ENCODE results near the gene EEIG1. TPM values are rescaled to one million over a fixed set of nuclear protein-coding genes. Genes with fewer than 3 reads are reported as not detected.

The EEIG1 gene
- polyA plus RNA-seq, 1 donor (not counting 4 experiments of a cell fraction or from before 2014, with no cell fraction given): 3.7 TPM

- no peak overlapping the region for H3K9ac ChIP-seq (ENCODE audit: control insufficient read depth, extremely low read depth, insufficient read depth, low read length)
- no peaks in the 10 kb centered on the region for H3K27me3 ChIP-seq (ENCODE audit: control insufficient read depth, extremely low read depth, insufficient read depth, low read length)
- no peaks in the 10 kb centered on the region for H3K9me1 ChIP-seq (ENCODE audit: control insufficient read depth, extremely low read depth, insufficient read depth, low read length)
- H3K27ac ChIP-seq (ENCODE audit: control insufficient read depth, insufficient read depth, low read length): no peak overlapping the region
- no peak overlapping the region for H2AFZ ChIP-seq (ENCODE audit: control insufficient read depth, low read length)
- H3K79me2 ChIP-seq (ENCODE audit: control insufficient read depth, insufficient read depth, low read length): peaks cover 32% of the 10 kb centered on the region
- H3K9me3 ChIP-seq (ENCODE audit: control insufficient read depth, low read depth, low read length): no peaks in the 10 kb centered on the region
- DNase-seq (ENCODE audit: low read depth, low spot score) (no peak), FAIRE-seq (no peak)
- H3K4me3 ChIP-seq (ENCODE audit: control insufficient read depth in 2 of 3, extremely low read depth in 1 of 3, insufficient read depth in 2 of 3, low read depth in 1 of 3, low read length in 3 of 3): no peak overlapping the region
- H3K4me1 ChIP-seq (ENCODE audit: control insufficient read depth, extremely low read depth, insufficient read depth, low read length): peaks cover 45% of the 10 kb centered on the region
- peaks cover 0 to 4% of the 10 kb centered on the region in 2 experiments for H3K36me3 ChIP-seq (ENCODE audit: control insufficient read depth in 2 of 2, extremely low read depth in 1 of 2, insufficient read depth in 2 of 2, low read length in 2 of 2)
- H4K20me1 ChIP-seq (ENCODE audit: control insufficient read depth, extremely low read depth, insufficient read depth, low read length): no peaks in the 10 kb centered on the region
- H3K4me2 ChIP-seq (ENCODE audit: control insufficient read depth, extremely low read depth, insufficient read depth, low read depth, low read length): no peak overlapping the region
- dilution Hi-C loops (cut with MboI; ENCODE audit: extremely low pct_ligation_motif_present, low sequenced_read_pairs): no loop called here
- TF ChIP-seq CTCF (optimal IDR thresholded peaks at IDR 0.05 in 1 of 3, IDR thresholded peaks at IDR 0.05 in 1 of 3, conservative IDR thresholded peaks at IDR 0.05 in 1 of 3; ENCODE audit: extremely low read depth in 1 of 3, insufficient read depth in 2 of 3, low read length in 3 of 3): no peak
Measured at GRCh38 chr9:127971357-127972235, 9.2 kb downstream of the EEIG1 start.

- H4K20me1 ChIP-seq (ENCODE audit: control insufficient read depth, extremely low read depth, insufficient read depth, low read length): no peaks in the 10 kb centered on the region
- H3K36me3 ChIP-seq (ENCODE audit: control insufficient read depth in 2 of 2, extremely low read depth in 1 of 2, insufficient read depth in 2 of 2, low read length in 2 of 2): no peaks in the 10 kb centered on the region
- dilution Hi-C loops (cut with MboI; ENCODE audit: extremely low pct_ligation_motif_present, low sequenced_read_pairs): no loop called here
- peak overlapping the region; percentile 39 for H3K9ac ChIP-seq (ENCODE audit: control insufficient read depth, extremely low read depth, insufficient read depth, low read length)
- H3K4me3 ChIP-seq (ENCODE audit: control insufficient read depth in 2 of 3, extremely low read depth in 1 of 3, insufficient read depth in 2 of 3, low read depth in 1 of 3, low read length in 3 of 3): no peak overlapping the region
- FAIRE-seq (peak; percentile 64), DNase-seq (ENCODE audit: low read depth, low spot score) (no peak)
- peak overlapping the region; percentile 53 for H3K27ac ChIP-seq (ENCODE audit: control insufficient read depth, insufficient read depth, low read length)
- no peaks in the 10 kb centered on the region for H3K27me3 ChIP-seq (ENCODE audit: control insufficient read depth, extremely low read depth, insufficient read depth, low read length)
- peaks cover 25% of the 10 kb centered on the region for H3K79me2 ChIP-seq (ENCODE audit: control insufficient read depth, insufficient read depth, low read length)
- H3K4me1 ChIP-seq (ENCODE audit: control insufficient read depth, extremely low read depth, insufficient read depth, low read length): peaks cover 54% of the 10 kb centered on the region
- H2AFZ ChIP-seq (ENCODE audit: control insufficient read depth, low read length): no peak overlapping the region
- H3K9me1 ChIP-seq (ENCODE audit: control insufficient read depth, extremely low read depth, insufficient read depth, low read length): no peaks in the 10 kb centered on the region
- H3K9me3 ChIP-seq (ENCODE audit: control insufficient read depth, low read depth, low read length): no peaks in the 10 kb centered on the region
- peak overlapping the region; percentile 25 for H3K4me2 ChIP-seq (ENCODE audit: control insufficient read depth, extremely low read depth, insufficient read depth, low read depth, low read length)
- TF ChIP-seq CTCF (optimal IDR thresholded peaks at IDR 0.05 in 1 of 3, IDR thresholded peaks at IDR 0.05 in 1 of 3, conservative IDR thresholded peaks at IDR 0.05 in 1 of 3; ENCODE audit: extremely low read depth in 1 of 3, insufficient read depth in 2 of 3, low read length in 3 of 3) (no peak), EZH2 (IDR thresholded peaks at IDR 0.05; ENCODE audit: low read length) (no peak)
Measured at GRCh38 chr9:127970401-127971313, 10.1 kb downstream of the EEIG1 start.
